Astrocyte (in vitro differentiated cells and primary cell): ENCODE data around the gene PLP2. TPM values are rescaled to one million over a fixed set of nuclear protein-coding genes. Genes with fewer than 3 reads are reported as not detected.

ENCODE experiments used
- DNase-seq: peaks from one replicate; pipeline ENCODE4 v3.0.0-alpha.2; 2010; ENCODE audit warnings: low read depth
- FAIRE-seq: peaks from 2 replicates; lab custom pipeline; 2011; peaks lifted over from hg19 to GRCh38; lab: Jason Lieb, UNC
- H2AFZ ChIP-seq: 2 replicates; pipeline ENCODE4 v1.6.0; 2012; ENCODE audit warnings: low read depth, low read length, inconsistent platforms
- H3K27ac ChIP-seq: 2 replicates; pipeline ENCODE4 v1.5.1; 2011; ENCODE audit warnings: low read depth, low read length, inconsistent platforms
- H3K27me3 ChIP-seq: 2 replicates; pipeline ENCODE4 v1.6.0; 2011; ENCODE audit warnings: low read length, inconsistent platforms; ENCODE audit not compliant: insufficient read depth
- H3K36me3 ChIP-seq: 2 replicates; pipeline ENCODE4 v1.5.1; 2011; ENCODE audit warnings: low read length, inconsistent platforms; ENCODE audit not compliant: insufficient read depth
- H3K4me1 ChIP-seq: 2 replicates; pipeline ENCODE4 v1.5.1; 2011; ENCODE audit warnings: low read length, inconsistent platforms; ENCODE audit not compliant: insufficient read depth
- H3K4me2 ChIP-seq: 2 replicates; pipeline ENCODE4 v1.6.0; 2012; ENCODE audit warnings: low read length, inconsistent platforms
- H3K4me3 ChIP-seq: 2 replicates; pipeline ENCODE4 v1.5.1; 2011; ENCODE audit warnings: low read depth, mild to moderate bottlenecking, low read length, inconsistent platforms; ENCODE audit not compliant: insufficient read depth
- H3K79me2 ChIP-seq: 2 replicates; pipeline ENCODE4 v1.6.0; 2012; ENCODE audit warnings: mild to moderate bottlenecking, low read length, inconsistent platforms; ENCODE audit not compliant: insufficient read depth
- H3K9ac ChIP-seq: 2 replicates; pipeline ENCODE4 v1.6.0; 2012; ENCODE audit warnings: mild to moderate bottlenecking, low read length, inconsistent platforms
- H3K9me3 ChIP-seq: 2 replicates; pipeline ENCODE4 v1.5.1; 2012; ENCODE audit warnings: low read depth, mild to moderate bottlenecking, low read length, inconsistent platforms; ENCODE audit not compliant: insufficient read depth
- H4K20me1 ChIP-seq: 2 replicates; pipeline ENCODE4 v1.6.0; 2012; ENCODE audit warnings: low read length, inconsistent platforms; ENCODE audit not compliant: insufficient read depth
- H3K27ac Mint-ChIP-seq: one replicate; pipeline ENCODE4 v1.8.0; 2021; ENCODE audit warnings: mild to moderate bottlenecking, mixed read lengths; ENCODE audit not compliant: unreplicated experiment
- H3K27me3 Mint-ChIP-seq: one replicate; pipeline ENCODE4 v1.8.0; 2021; ENCODE audit warnings: low read depth, mixed read lengths; ENCODE audit not compliant: unreplicated experiment
- H3K36me3 Mint-ChIP-seq: one replicate; pipeline ENCODE4 v1.8.0; 2021; ENCODE audit warnings: low read depth, mixed read lengths; ENCODE audit not compliant: unreplicated experiment
- H3K4me1 Mint-ChIP-seq: one replicate; pipeline ENCODE4 v1.8.0; 2021; ENCODE audit warnings: low read depth, mixed read lengths; ENCODE audit not compliant: unreplicated experiment
- H3K4me3 Mint-ChIP-seq: one replicate; pipeline ENCODE4 v1.8.0; 2021; ENCODE audit warnings: mild to moderate bottlenecking, moderate library complexity, mixed read lengths; ENCODE audit not compliant: unreplicated experiment
- H3K9me3 Mint-ChIP-seq: one replicate; pipeline ENCODE4 v1.8.0; 2021; ENCODE audit warnings: mild to moderate bottlenecking, mixed read lengths; ENCODE audit not compliant: unreplicated experiment
- EZH2 ChIP-seq: IDR thresholded peaks from 2 replicates; pipeline ENCODE4 v1.6.1; 2012; ENCODE audit warnings: mild to moderate bottlenecking, low read length, inconsistent platforms; ENCODE audit not compliant: insufficient read depth
- total RNA-seq: library from RNA; stranded (reverse); gene quantifications from 2 replicates; pipeline ENCODE4 v1.2.1, GENCODE V29; 2021
- TF ChIP-seq, protein P1 (sequence below): IDR thresholded peaks from 2 replicates; pipeline ENCODE4 v1.5.1; 2011; ENCODE audit warnings: low read depth, mild to moderate bottlenecking, inconsistent platforms, low read length, moderate library complexity; ENCODE audit not compliant: insufficient read depth

Gene PLP2
- total RNA-seq, 1 donor from 2014 or later = 109 TPM

DNA sequence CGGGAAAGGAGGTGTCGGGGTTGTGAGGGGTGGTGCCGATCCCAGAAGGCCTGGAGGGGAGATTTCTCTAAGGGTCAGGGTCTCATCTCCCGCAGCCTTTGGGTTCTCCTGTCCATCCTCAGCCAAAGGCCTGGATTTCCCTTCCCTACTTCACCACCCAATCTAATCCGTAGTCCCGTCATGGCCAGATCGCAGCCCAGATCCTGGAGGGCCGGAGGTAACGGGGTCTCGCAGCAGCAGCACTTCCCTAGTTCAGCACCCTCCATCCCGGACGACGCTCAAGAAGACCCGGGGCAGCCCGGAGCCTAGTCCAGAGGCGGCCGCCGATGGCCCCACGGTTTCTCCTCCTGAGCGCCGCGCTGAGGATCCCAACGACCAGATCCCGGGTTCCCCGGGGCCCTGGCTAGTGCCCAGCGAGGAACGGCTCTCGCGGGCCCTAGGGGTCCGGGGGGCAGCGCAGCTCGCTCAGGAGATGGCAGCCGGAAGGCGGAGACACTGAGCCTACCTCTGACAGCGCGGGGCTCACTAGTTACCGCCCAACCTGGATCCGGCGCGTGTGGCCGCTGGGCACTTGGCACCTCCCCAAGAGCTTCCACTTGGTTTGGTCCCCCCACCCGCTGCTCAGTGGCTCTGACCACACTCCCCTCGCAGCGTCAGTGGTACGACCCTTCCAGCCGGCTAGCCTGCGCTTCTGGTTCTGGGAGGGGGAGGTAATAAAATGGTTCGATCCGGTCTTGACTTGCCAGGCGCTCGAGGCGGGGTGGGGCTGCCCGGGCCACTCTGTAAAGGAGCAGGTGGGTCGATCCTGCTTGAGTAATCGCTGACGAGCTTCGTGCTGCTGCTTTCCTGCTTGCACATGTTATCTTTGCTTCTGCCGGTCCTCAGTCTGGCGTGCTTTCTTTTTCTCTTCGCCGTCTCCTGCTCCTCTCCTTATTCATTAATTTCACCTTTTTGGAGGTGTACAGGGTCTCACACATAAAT is 5.5 kb upstream of the PLP2 start:
- Mint-ChIP-seq H3K4me1 (peaks cover 4% of the 10 kb centered on the region), H3K27me3 (no peaks in the 10 kb centered on the region), H3K36me3 (no peaks in the 10 kb centered on the region), H3K27ac (no peak overlapping the region), H3K4me3 (peak overlapping the region; percentile 74), H3K9me3 (no peaks in the 10 kb centered on the region)
- no peak for FAIRE-seq
- no peaks in the 10 kb centered on the region for H4K20me1 ChIP-seq
- peak overlapping the region; percentile 82 for H3K9ac ChIP-seq
- DNase-seq = peak; percentile 68
- no peaks in the 10 kb centered on the region for H3K79me2 ChIP-seq
- peak overlapping the region; percentile 89 for H3K4me2 ChIP-seq
- H3K27ac ChIP-seq = peak overlapping the region; percentile 76
- peak overlapping the region; percentile 56 for H3K4me3 ChIP-seq
- peaks cover 15% of the 10 kb centered on the region for H3K4me1 ChIP-seq
- no peak for TF ChIP-seq EZH2
- TF ChIP-seq, protein P1, sequence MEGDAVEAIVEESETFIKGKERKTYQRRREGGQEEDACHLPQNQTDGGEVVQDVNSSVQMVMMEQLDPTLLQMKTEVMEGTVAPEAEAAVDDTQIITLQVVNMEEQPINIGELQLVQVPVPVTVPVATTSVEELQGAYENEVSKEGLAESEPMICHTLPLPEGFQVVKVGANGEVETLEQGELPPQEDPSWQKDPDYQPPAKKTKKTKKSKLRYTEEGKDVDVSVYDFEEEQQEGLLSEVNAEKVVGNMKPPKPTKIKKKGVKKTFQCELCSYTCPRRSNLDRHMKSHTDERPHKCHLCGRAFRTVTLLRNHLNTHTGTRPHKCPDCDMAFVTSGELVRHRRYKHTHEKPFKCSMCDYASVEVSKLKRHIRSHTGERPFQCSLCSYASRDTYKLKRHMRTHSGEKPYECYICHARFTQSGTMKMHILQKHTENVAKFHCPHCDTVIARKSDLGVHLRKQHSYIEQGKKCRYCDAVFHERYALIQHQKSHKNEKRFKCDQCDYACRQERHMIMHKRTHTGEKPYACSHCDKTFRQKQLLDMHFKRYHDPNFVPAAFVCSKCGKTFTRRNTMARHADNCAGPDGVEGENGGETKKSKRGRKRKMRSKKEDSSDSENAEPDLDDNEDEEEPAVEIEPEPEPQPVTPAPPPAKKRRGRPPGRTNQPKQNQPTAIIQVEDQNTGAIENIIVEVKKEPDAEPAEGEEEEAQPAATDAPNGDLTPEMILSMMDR = no peak
- H3K9me3 ChIP-seq = no peaks in the 10 kb centered on the region
- H3K36me3 ChIP-seq = no peaks in the 10 kb centered on the region
- no peak overlapping the region for H2AFZ ChIP-seq
- H3K27me3 ChIP-seq = no peaks in the 10 kb centered on the region

DNA sequence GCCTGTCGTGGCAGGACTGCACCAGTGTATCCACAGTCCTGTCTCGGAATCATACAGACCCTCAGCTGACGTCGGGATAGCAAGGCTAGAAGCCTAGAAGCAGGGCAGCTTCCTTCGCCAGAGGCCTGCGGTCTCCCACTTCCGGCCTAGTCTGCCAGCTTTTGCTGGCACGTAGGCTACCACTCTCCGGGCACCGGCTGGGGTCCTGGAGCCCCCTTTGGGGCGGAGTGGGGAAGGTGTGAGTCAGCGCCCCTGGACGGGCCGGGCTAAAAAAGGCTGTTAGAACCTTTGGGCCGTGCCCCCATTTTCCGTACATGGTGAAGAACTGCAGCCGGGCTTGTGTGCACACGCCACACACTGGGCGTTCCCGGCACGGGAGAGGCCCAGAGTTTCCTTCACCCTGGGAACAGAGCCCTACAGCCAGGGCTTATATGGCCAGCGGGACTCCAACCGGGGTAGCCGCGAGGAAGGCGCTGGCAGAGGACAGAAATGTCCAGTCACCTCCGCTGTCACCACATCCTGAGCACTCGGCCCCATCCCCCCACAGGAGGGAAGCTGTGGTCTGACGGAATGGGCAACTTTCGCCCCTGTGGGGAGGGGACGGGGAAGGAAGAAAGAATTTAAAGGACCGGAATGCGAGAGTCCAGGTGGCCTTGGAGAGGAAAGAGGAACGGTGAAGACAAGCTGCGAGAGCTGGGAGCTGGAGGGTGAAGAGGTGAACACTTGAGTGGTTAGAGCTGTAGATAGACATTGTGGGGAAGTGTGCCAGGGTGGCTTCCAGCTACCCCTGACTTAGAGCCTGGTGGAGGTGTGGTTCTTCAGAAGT is 4.6 kb upstream of the PLP2 start:
- no peaks in the 10 kb centered on the region for H3K9me3 Mint-ChIP-seq
- peaks cover 4% of the 10 kb centered on the region for H3K4me1 Mint-ChIP-seq
- H3K27ac Mint-ChIP-seq = peak overlapping the region; percentile 69
- peaks cover 3% of the 10 kb centered on the region for H3K79me2 ChIP-seq
- FAIRE-seq = peak; percentile 29
- peak overlapping the region; percentile 82 for H3K9ac ChIP-seq
- DNase-seq = peak; percentile 77
- H3K4me3 Mint-ChIP-seq = peak overlapping the region; percentile 74
- H4K20me1 ChIP-seq = no peaks in the 10 kb centered on the region
- no peaks in the 10 kb centered on the region for H3K27me3 Mint-ChIP-seq
- no peak for TF ChIP-seq EZH2
- TF ChIP-seq, protein P1 = no peak
- H3K4me2 ChIP-seq = peak overlapping the region; percentile 89
- H2AFZ ChIP-seq = peak overlapping the region; percentile 73
- H3K36me3 ChIP-seq = no peaks in the 10 kb centered on the region
- no peaks in the 10 kb centered on the region for H3K9me3 ChIP-seq
- peak overlapping the region; percentile 76 for H3K27ac ChIP-seq
- H3K27me3 ChIP-seq = no peaks in the 10 kb centered on the region
- H3K4me1 ChIP-seq = peaks cover 15% of the 10 kb centered on the region
- no peaks in the 10 kb centered on the region for H3K36me3 Mint-ChIP-seq
- peak overlapping the region; percentile 56 for H3K4me3 ChIP-seq
